ENCODE data around the gene ITK.
A peak's percentile ranks its signal among the peaks of the same experiment; 100 is the strongest.
"Not testable (repeated sequence)": the region's sequence is repeated elsewhere in the genome, so short reads cannot be mapped to it uniquely, and the experiment has no call there.

The ITK gene

GRCh38 chr5:157198277-157198986, 17.8 kb downstream of the ITK start:
- Histone ChIP-seq H3K4me3 (no peak overlapping the region), H3K27ac (peak overlapping the region in 2 of 21 experiments; percentile 50 to 68)

- no peak overlapping the region for H3K4me3 ChIP-seq
Observed at GRCh38 chr5:157201857-157202256, 21.2 kb downstream of the ITK start.

GRCh38 chr5:157203417-157203816, 22.8 kb downstream of the ITK start:
- Histone ChIP-seq H3K4me3 (no peak overlapping the region), H3K27ac (peak overlapping the region in 3 of 21 experiments; percentile 16 to 77 (median 55))

More at GRCh38 chr5:157201857-157202256, 21.2 kb downstream of the ITK start:
- peak overlapping the region in 1 of 21 experiments; percentile 46 for H3K27ac ChIP-seq

- H3K27ac ChIP-seq, result peak overlapping the region in 1 of 21 experiments; percentile 77
- no peak overlapping the region for H3K4me3 ChIP-seq
Observed at GRCh38 chr5:157204765-157205164, 24.1 kb downstream of the ITK start.

GRCh38 chr5:157205708-157206107, 25.1 kb downstream of the ITK start:
- H3K4me3 ChIP-seq, result no peak overlapping the region

GRCh38 chr5:157210652-157211051, 30.0 kb downstream of the ITK start:
- not testable (repeated sequence) for H3K4me3 ChIP-seq, H3K27ac ChIP-seq

More at GRCh38 chr5:157205708-157206107, 25.1 kb downstream of the ITK start:
- no peak overlapping the region for H3K27ac ChIP-seq

- no peak overlapping the region for H3K4me3 ChIP-seq
- H3K27ac ChIP-seq, result no peak overlapping the region
Observed at GRCh38 chr5:157212307-157212706, 31.7 kb downstream of the ITK start.

- Histone ChIP-seq H3K4me3 (no peak overlapping the region), H3K27ac (peak overlapping the region in 1 of 21 experiments; percentile 72)
Observed at GRCh38 chr5:157213527-157214243, 33.0 kb downstream of the ITK start.

GRCh38 chr5:157214415-157214814, 33.8 kb downstream of the ITK start:
- Histone ChIP-seq H3K27ac (peak overlapping the region in 2 of 21 experiments; percentile 20 to 72), H3K4me3 (no peak overlapping the region)

- no peak overlapping the region for H3K4me3 ChIP-seq
- H3K27ac ChIP-seq, result peak overlapping the region in 3 of 21 experiments; percentile 20 to 72 (median 51)
Observed at GRCh38 chr5:157214861-157215513, 34.3 kb downstream of the ITK start.

- peak overlapping the region in 4 of 21 experiments; percentile 6 to 72 (median 36) for H3K27ac ChIP-seq
- H3K4me3 ChIP-seq, result no peak overlapping the region
Observed at GRCh38 chr5:157215514-157216167, 35.0 kb downstream of the ITK start.

GRCh38 chr5:157216391-157217142, 35.9 kb downstream of the ITK start:
- H3K27ac ChIP-seq, result peak overlapping the region in 2 of 21 experiments; percentile 25 to 72
- H3K4me3 ChIP-seq, result no peak overlapping the region

GRCh38 chr5:157217289-157218024, 36.8 kb downstream of the ITK start:
- Histone ChIP-seq H3K27ac (peak overlapping the region in 5 of 21 experiments; percentile 34 to 72 (median 44)), H3K4me3 (no peak overlapping the region)

- peak overlapping the region in 2 of 21 experiments; percentile 56 to 77 for H3K27ac ChIP-seq
- H3K4me3 ChIP-seq, result no peak overlapping the region
Observed at GRCh38 chr5:157219491-157220271, 39.0 kb downstream of the ITK start.

- peak overlapping the region in 4 of 21 experiments; percentile 34 to 77 (median 56) for H3K27ac ChIP-seq
- H3K4me3 ChIP-seq, result no peak overlapping the region
Observed at GRCh38 chr5:157221959-157222358, 41.3 kb downstream of the ITK start.

- Histone ChIP-seq H3K4me3 (no peak overlapping the region), H3K27ac (peak overlapping the region in 8 of 21 experiments; percentile 28 to 77 (median 51))
Observed at GRCh38 chr5:157222506-157223230, 42.0 kb downstream of the ITK start.

Measured in skin epidermis (tissue), 12 donors.